ENCODE measurements around the gene KIR2DL1. TPM values are rescaled to one million over a fixed set of nuclear protein-coding genes. Genes with fewer than 3 reads are reported as not detected.
"Not testable (repeated sequence)": the region's sequence is repeated elsewhere in the genome, so short reads cannot be mapped to it uniquely, and the experiment has no call there.

KIR2DL1 gene
- total and polyA plus RNA-seq, 12 donors, result 0.04 to 0.16 TPM; not detected in 10

- H3K4me3 ChIP-seq, result no peak overlapping the region
- WGBS, 2 donors, result 77 to 79% methylated on average over 14 of the region's 14 CpGs
Measured at GRCh38 chr19:54805665-54806515, 36.3 kb downstream of the KIR2DL1 start.

GRCh38 chr19:54806516-54806838 lies 36.9 kb downstream of the KIR2DL1 start:
- intact Hi-C loops (cut with DNase I), result no loop called here
- DNase-seq, result no peak
- no peak for TF ChIP-seq CTCF (IDR thresholded peaks at IDR 0.05)
- no peaks in the 10 kb centered on the region for H3K4me1 ChIP-seq
- H3K27me3 ChIP-seq, result peaks cover 0 to 12% (median 5%) of the 10 kb centered on the region in 7 donors
- H3K9me3 ChIP-seq, result peaks cover 0 to 4% (median 0%) of the 10 kb centered on the region in 11 donors
- H3K36me3 ChIP-seq, result no peaks in the 10 kb centered on the region
- 62 to 72% methylated on average over 2 of the region's 2 CpGs for WGBS, 2 donors
- no peak overlapping the region for H3K4me3 ChIP-seq
- no peak for ATAC-seq
- H3K27ac ChIP-seq, result no peak overlapping the region

More at GRCh38 chr19:54805665-54806515, 36.3 kb downstream of the KIR2DL1 start:
- peaks cover 0 to 4% (median 0%) of the 10 kb centered on the region in 11 donors for H3K9me3 ChIP-seq
- no peak overlapping the region for H3K27ac ChIP-seq
- intact Hi-C loops (cut with DNase I), result no loop called here
- no peaks in the 10 kb centered on the region for H3K4me1 ChIP-seq
- no peak for DNase-seq
- H3K36me3 ChIP-seq, result no peaks in the 10 kb centered on the region
- no peak for ATAC-seq
- TF ChIP-seq CTCF (IDR thresholded peaks at IDR 0.05), result no peak
- peaks cover 0 to 12% (median 5%) of the 10 kb centered on the region in 7 donors for H3K27me3 ChIP-seq

GRCh38 chr19:54814571-54814970 lies 45.0 kb downstream of the KIR2DL1 start:
- ATAC-seq; H3K4me1 ChIP-seq; H3K27ac ChIP-seq; H3K36me3 ChIP-seq; DNase-seq; H3K4me3 ChIP-seq; intact Hi-C loops (cut with DNase I): not testable (repeated sequence)
- Histone ChIP-seq H3K9me3 (peaks cover 0 to 19% (median 6%) of the 10 kb centered on the region in 11 donors), H3K27me3 (peaks cover 0 to 12% (median 0%) of the 10 kb centered on the region in 7 donors)
- 53 to 57% methylated on average over 3 of the region's 3 CpGs for WGBS, 2 donors

GRCh38 chr19:54816251-54816650 lies 46.7 kb downstream of the KIR2DL1 start, which contains the start of gene KIR3DL1:
Gene KIR3DL1, plus strand, starts transcription at chr19:54816468.
- intact Hi-C loops (cut with DNase I); ATAC-seq; DNase-seq; H3K27ac ChIP-seq; H3K4me1 ChIP-seq; H3K4me3 ChIP-seq; H3K36me3 ChIP-seq: not testable (repeated sequence)
- WGBS, 2 donors, result 82 to 87% methylated on average over 14 to 17 of the region's 17 CpGs
- peaks cover 0 to 12% (median 0%) of the 10 kb centered on the region in 7 donors for H3K27me3 ChIP-seq
- H3K9me3 ChIP-seq, result peaks cover 0 to 17% (median 6%) of the 10 kb centered on the region in 11 donors

- no peak overlapping the region for H3K27ac ChIP-seq
- H3K27me3 ChIP-seq, result peaks cover 0 to 4% (median 0%) of the 10 kb centered on the region in 7 donors
- no peak for DNase-seq
- H3K4me3 ChIP-seq, result no peak overlapping the region
- WGBS, 2 donors, result 69 to 81% methylated on average over 15 of the region's 15 CpGs
- H3K4me1 ChIP-seq, result no peaks in the 10 kb centered on the region
- no peaks in the 10 kb centered on the region for H3K36me3 ChIP-seq
- H3K9me3 ChIP-seq, result peaks cover 0 to 2% (median 0%) of the 10 kb centered on the region in 11 donors
- no peak for TF ChIP-seq CTCF (IDR thresholded peaks at IDR 0.05)
- intact Hi-C loops (cut with DNase I), result no loop called here
- ATAC-seq, result no peak
Measured at GRCh38 chr19:54817670-54818536, 48.3 kb downstream of the KIR2DL1 start.

- ATAC-seq; DNase-seq; intact Hi-C loops (cut with DNase I); H3K36me3 ChIP-seq; H3K9me3 ChIP-seq; H3K27ac ChIP-seq; H3K4me1 ChIP-seq; H3K4me3 ChIP-seq; H3K27me3 ChIP-seq: not testable (repeated sequence)
- WGBS, 2 donors, result 46 to 62% methylated on average over 4 of the region's 4 CpGs
Measured at GRCh38 chr19:54824416-54824815, 54.8 kb downstream of the KIR2DL1 start.

- ATAC-seq; H3K4me1 ChIP-seq; H3K36me3 ChIP-seq; H3K4me3 ChIP-seq; H3K27me3 ChIP-seq; H3K27ac ChIP-seq; DNase-seq; intact Hi-C loops (cut with DNase I); H3K9me3 ChIP-seq: not testable (repeated sequence)
- 61 to 67% methylated on average over 7 of the region's 7 CpGs for WGBS, 2 donors
Measured at GRCh38 chr19:54825326-54825725, 55.7 kb downstream of the KIR2DL1 start.

GRCh38 chr19:54828064-54828463 lies 58.5 kb downstream of the KIR2DL1 start:
- H3K27ac ChIP-seq; DNase-seq; H3K9me3 ChIP-seq; H3K27me3 ChIP-seq; intact Hi-C loops (cut with DNase I); H3K4me1 ChIP-seq; ATAC-seq; H3K36me3 ChIP-seq; H3K4me3 ChIP-seq: not testable (repeated sequence)
- WGBS, 2 donors, result 69 to 70% methylated on average over 7 of the region's 8 CpGs

Data from heart right ventricle (tissue), 16 donors.